Stimulated activated CD8-positive, alpha-beta memory T cell treated with anti-CD3 and anti-CD28 coated beads, Interleukin-12 subunit alpha, Interleukin-12 subunit beta, amount 100 ng/mL, for 4 hours (primary cell): ENCODE results near the gene PCCB.
"Not testable (repeated sequence)": the region's sequence is repeated elsewhere in the genome, so short reads cannot be mapped to it uniquely, and the experiment has no call there.

Source experiments
- DNase-seq: peaks from one replicate; pipeline ENCODE4 v3.0.0-alpha.2; 2020; ENCODE audit warnings: low read depth

PCCB gene

GRCh38 chr3:136250059-136250902 lies at the start of gene PCCB:
Gene PCCB (plus strand): TSS chr3:136250340. CDS start chr3:136250376, 36 bp downstream.
- DNase-seq = peak; percentile 86

- no peak for DNase-seq
These were observed 42.5 kb upstream of the PCCB start for GRCh38 chr3:136207489-136208115.

- no peak for DNase-seq
These were observed 40.2 kb upstream of the PCCB start for GRCh38 chr3:136209921-136210320.

GRCh38 chr3:136211547-136211946 lies 38.6 kb upstream of the PCCB start:
- DNase-seq = no peak

- not testable (repeated sequence) for DNase-seq
These were observed 27.4 kb upstream of the PCCB start for GRCh38 chr3:136222746-136223145.

GRCh38 chr3:136232413-136232812 lies 17.7 kb upstream of the PCCB start:
- DNase-seq = no peak

GRCh38 chr3:136235545-136235944 lies 14.6 kb upstream of the PCCB start:
- no peak for DNase-seq

GRCh38 chr3:136236109-136236508 lies 14.0 kb upstream of the PCCB start:
- DNase-seq = no peak

- no peak for DNase-seq
These were observed 13.0 kb upstream of the PCCB start for GRCh38 chr3:136237103-136237502.

- no peak for DNase-seq
These were observed 12.0 kb upstream of the PCCB start for GRCh38 chr3:136237961-136238649.

GRCh38 chr3:136239094-136239493 lies 11.0 kb upstream of the PCCB start:
- DNase-seq = no peak

GRCh38 chr3:136245691-136246090 lies 4.4 kb upstream of the PCCB start:
- DNase-seq = no peak

GRCh38 chr3:136247436-136247835 lies 2.7 kb upstream of the PCCB start:
- DNase-seq = no peak

GRCh38 chr3:136247855-136248590 lies 2.1 kb upstream of the PCCB start:
- no peak for DNase-seq

GRCh38 chr3:136249091-136249490 lies 1.0 kb upstream of the PCCB start:
- DNase-seq = no peak

GRCh38 chr3:136249593-136249992 lies 547 bp upstream of the PCCB start:
- no peak for DNase-seq

- DNase-seq = no peak
These were observed 842 bp downstream of the PCCB start for GRCh38 chr3:136250903-136251460.

GRCh38 chr3:136251511-136251910 lies 1.4 kb downstream of the PCCB start:
- no peak for DNase-seq

- no peak for DNase-seq
These were observed 5.7 kb downstream of the PCCB start for GRCh38 chr3:136255672-136256406.

GRCh38 chr3:136258199-136258598 lies 8.1 kb downstream of the PCCB start:
- no peak for DNase-seq

- DNase-seq = no peak
These were observed 11.7 kb downstream of the PCCB start for GRCh38 chr3:136261826-136262225.
